SIG-M5 treated with dmso at 0.1 percent for 504 hours (cell line): ENCODE results near the gene PAEP.

ENCODE experiments used
- DNase-seq: peaks from one replicate; lab custom pipeline; 2025; ENCODE audit not compliant: unreplicated experiment; lab: John Stamatoyannopoulos, UW

The PAEP gene

GRCh38 chr9:135574943-135575342 is 13.4 kb downstream of the PAEP start:
- no peak for DNase-seq

GRCh38 chr9:135575995-135576631 is 14.6 kb downstream of the PAEP start:
- no peak for DNase-seq

- DNase-seq = no peak
These were observed 15.7 kb downstream of the PAEP start for GRCh38 chr9:135577256-135577655.

- no peak for DNase-seq
These were observed 17.8 kb downstream of the PAEP start for GRCh38 chr9:135579356-135579755.

- no peak for DNase-seq
These were observed 18.5 kb downstream of the PAEP start for GRCh38 chr9:135579889-135580660.

GRCh38 chr9:135580664-135581380 is 19.3 kb downstream of the PAEP start:
- DNase-seq = no peak

- DNase-seq = no peak
These were observed 20.3 kb downstream of the PAEP start for GRCh38 chr9:135581636-135582426.

- no peak for DNase-seq
These were observed 21.0 kb downstream of the PAEP start for GRCh38 chr9:135582541-135582940.

GRCh38 chr9:135582966-135583687 is 21.6 kb downstream of the PAEP start:
- no peak for DNase-seq

- no peak for DNase-seq
These were observed 22.1 kb downstream of the PAEP start for GRCh38 chr9:135583688-135584011.

- no peak for DNase-seq
These were observed 22.8 kb downstream of the PAEP start for GRCh38 chr9:135584371-135584770.

GRCh38 chr9:135584934-135585333 is 23.4 kb downstream of the PAEP start:
- no peak for DNase-seq

- DNase-seq = no peak
These were observed 25.1 kb downstream of the PAEP start for GRCh38 chr9:135586601-135587109.

- no peak for DNase-seq
These were observed 26.1 kb downstream of the PAEP start for GRCh38 chr9:135587658-135588057.

GRCh38 chr9:135588371-135588770 is 26.8 kb downstream of the PAEP start:
- DNase-seq = no peak

- DNase-seq = no peak
These were observed 27.5 kb downstream of the PAEP start for GRCh38 chr9:135588886-135589595.

- DNase-seq = no peak
These were observed 28.3 kb downstream of the PAEP start for GRCh38 chr9:135589596-135590485.

- no peak for DNase-seq
These were observed 29.0 kb downstream of the PAEP start for GRCh38 chr9:135590486-135591079.
